Measurements from ENCODE around the gene RAB5B. TPM values are rescaled to one million over a fixed set of nuclear protein-coding genes. Genes with fewer than 3 reads are reported as not detected.

RAB5B gene
- total and polyA plus RNA-seq, 5 donors from 2014 or later: 60.8 to 73.4 (median 67.4) TPM

- Mint-ChIP-seq H3K9me3 (no peaks in the 10 kb centered on the region), H3K4me3 (no peak overlapping the region), H3K27me3 (no peaks in the 10 kb centered on the region), H3K36me3 (peaks cover 57% of the 10 kb centered on the region), H3K4me1 (peaks cover 5 to 69% (median 35%) of the 10 kb centered on the region in 4 donors), H3K27ac (peak overlapping the region; percentile 66 to 88 (median 75))
- Histone ChIP-seq H3K36me3 (ENCODE audit: control insufficient read depth, insufficient read depth, low read length) (peaks cover 86% of the 10 kb centered on the region), H3K4me3 (ENCODE audit: low read depth, low read length) (no peak overlapping the region), H3K9me3 (ENCODE audit: control insufficient read depth in 2 of 2, low read length in 2 of 2) (no peaks in the 10 kb centered on the region), H3K4me1 (ENCODE audit: control insufficient read depth, insufficient read depth, low read length, poor library complexity, severe bottlenecking) (peaks cover 5% of the 10 kb centered on the region), H3K27me3 (ENCODE audit: control insufficient read depth, insufficient read depth, low read length) (no peaks in the 10 kb centered on the region), H3K27ac (ENCODE audit: insufficient read depth, low read length, poor library complexity, severe bottlenecking) (peak overlapping the region; percentile 33)
- DNase-seq (no peak), ATAC-seq (ENCODE audit: low read depth in 2 of 2) (no peak)
Observed at GRCh38 chr12:55946553-55946952, 27.3 kb upstream of the RAB5B start.

- Histone ChIP-seq H3K27me3 (ENCODE audit: control insufficient read depth, insufficient read depth, low read length) (no peaks in the 10 kb centered on the region), H3K4me3 (ENCODE audit: low read depth, low read length) (no peak overlapping the region), H3K27ac (ENCODE audit: insufficient read depth, low read length, poor library complexity, severe bottlenecking) (no peak overlapping the region), H3K4me1 (ENCODE audit: control insufficient read depth, insufficient read depth, low read length, poor library complexity, severe bottlenecking) (no peaks in the 10 kb centered on the region), H3K36me3 (ENCODE audit: control insufficient read depth, insufficient read depth, low read length) (peaks cover 40% of the 10 kb centered on the region), H3K9me3 (ENCODE audit: control insufficient read depth in 2 of 2, low read length in 2 of 2) (no peaks in the 10 kb centered on the region)
- Mint-ChIP-seq H3K4me3 (no peak overlapping the region), H3K9me3 (peaks cover 0 to 1% (median 0%) of the 10 kb centered on the region in 7 donors), H3K27ac (peak overlapping the region in 1 of 3 donors; percentile 47), H3K36me3 (peaks cover 27% of the 10 kb centered on the region), H3K4me1 (peaks cover 0 to 37% (median 19%) of the 10 kb centered on the region in 4 donors), H3K27me3 (peaks cover 4% of the 10 kb centered on the region)
- DNase-seq: peak in 1 of 3 donors; percentile 40
- ATAC-seq (ENCODE audit: low read depth in 2 of 2): peak; percentile 8 to 17
Observed at GRCh38 chr12:55955344-55955743, 18.5 kb upstream of the RAB5B start.

- Mint-ChIP-seq H3K4me3 (no peak overlapping the region), H3K27me3 (peaks cover 4% of the 10 kb centered on the region), H3K4me1 (peaks cover 0 to 36% (median 19%) of the 10 kb centered on the region in 4 donors), H3K36me3 (peaks cover 27% of the 10 kb centered on the region), H3K9me3 (peaks cover 0 to 1% (median 0%) of the 10 kb centered on the region in 7 donors), H3K27ac (peak overlapping the region; percentile 52 to 94 (median 68))
- no peak overlapping the region for H3K4me3 ChIP-seq (ENCODE audit: low read depth, low read length)
- H3K27ac ChIP-seq (ENCODE audit: insufficient read depth, low read length, poor library complexity, severe bottlenecking): peak overlapping the region; percentile 17
- peak; percentile 74 to 76 for ATAC-seq (ENCODE audit: low read depth in 2 of 2)
- peaks cover 34% of the 10 kb centered on the region for H3K36me3 ChIP-seq (ENCODE audit: control insufficient read depth, insufficient read depth, low read length)
- H3K27me3 ChIP-seq (ENCODE audit: control insufficient read depth, insufficient read depth, low read length): no peaks in the 10 kb centered on the region
- no peaks in the 10 kb centered on the region for H3K9me3 ChIP-seq (ENCODE audit: control insufficient read depth in 2 of 2, low read length in 2 of 2)
- DNase-seq: peak in 2 of 3 donors; percentile 19 to 72
- H3K4me1 ChIP-seq (ENCODE audit: control insufficient read depth, insufficient read depth, low read length, poor library complexity, severe bottlenecking): no peaks in the 10 kb centered on the region
Observed at GRCh38 chr12:55955800-55956508, 17.9 kb upstream of the RAB5B start.

GRCh38 chr12:55957106-55957859 lies 16.6 kb upstream of the RAB5B start:
- DNase-seq (no peak), ATAC-seq (ENCODE audit: low read depth in 2 of 2) (no peak)
- peaks cover 4% of the 10 kb centered on the region for H3K27me3 Mint-ChIP-seq
- Histone ChIP-seq H3K27me3 (ENCODE audit: control insufficient read depth, insufficient read depth, low read length) (no peaks in the 10 kb centered on the region), H3K27ac (ENCODE audit: insufficient read depth, low read length, poor library complexity, severe bottlenecking) (peak overlapping the region; percentile 17), H3K9me3 (ENCODE audit: control insufficient read depth in 2 of 2, low read length in 2 of 2) (no peaks in the 10 kb centered on the region), H3K4me3 (ENCODE audit: low read depth, low read length) (no peak overlapping the region), H3K4me1 (ENCODE audit: control insufficient read depth, insufficient read depth, low read length, poor library complexity, severe bottlenecking) (no peaks in the 10 kb centered on the region), H3K36me3 (ENCODE audit: control insufficient read depth, insufficient read depth, low read length) (peaks cover 21% of the 10 kb centered on the region)
- peaks cover 14% of the 10 kb centered on the region for H3K36me3 Mint-ChIP-seq
- no peak overlapping the region for H3K4me3 Mint-ChIP-seq
- peaks cover 0 to 1% (median 0%) of the 10 kb centered on the region in 7 donors for H3K9me3 Mint-ChIP-seq
- peaks cover 0 to 24% (median 18%) of the 10 kb centered on the region in 4 donors for H3K4me1 Mint-ChIP-seq
- H3K27ac Mint-ChIP-seq: peak overlapping the region; percentile 79 to 86 (median 86)

- H3K9me3 ChIP-seq (ENCODE audit: control insufficient read depth in 2 of 2, low read length in 2 of 2): no peaks in the 10 kb centered on the region
- Mint-ChIP-seq H3K27me3 (no peaks in the 10 kb centered on the region), H3K36me3 (no peaks in the 10 kb centered on the region), H3K4me3 (peak overlapping the region in 1 of 4 donors; percentile 29), H3K27ac (no peak overlapping the region), H3K4me1 (peaks cover 17 to 34% (median 24%) of the 10 kb centered on the region in 4 donors), H3K9me3 (no peaks in the 10 kb centered on the region)
- H3K4me3 ChIP-seq (ENCODE audit: low read depth, low read length): no peak overlapping the region
- no peaks in the 10 kb centered on the region for H3K36me3 ChIP-seq (ENCODE audit: control insufficient read depth, insufficient read depth, low read length)
- no peak overlapping the region for H3K27ac ChIP-seq (ENCODE audit: insufficient read depth, low read length, poor library complexity, severe bottlenecking)
- ATAC-seq (ENCODE audit: low read depth in 2 of 2) (no peak), DNase-seq (no peak)
- peaks cover 19% of the 10 kb centered on the region for H3K4me1 ChIP-seq (ENCODE audit: control insufficient read depth, insufficient read depth, low read length, poor library complexity, severe bottlenecking)
- H3K27me3 ChIP-seq (ENCODE audit: control insufficient read depth, insufficient read depth, low read length): no peaks in the 10 kb centered on the region
Observed at GRCh38 chr12:55963760-55964159, 10.1 kb upstream of the RAB5B start.

- no peak overlapping the region for H3K4me3 ChIP-seq (ENCODE audit: low read depth, low read length)
- Mint-ChIP-seq H3K27me3 (no peaks in the 10 kb centered on the region), H3K9me3 (no peaks in the 10 kb centered on the region), H3K27ac (peak overlapping the region in 2 of 3 donors; percentile 39 to 95), H3K4me3 (peak overlapping the region; percentile 58 to 94 (median 91)), H3K36me3 (no peaks in the 10 kb centered on the region), H3K4me1 (peaks cover 17 to 35% (median 26%) of the 10 kb centered on the region in 4 donors)
- H3K27me3 ChIP-seq (ENCODE audit: control insufficient read depth, insufficient read depth, low read length): no peaks in the 10 kb centered on the region
- ATAC-seq (ENCODE audit: low read depth in 2 of 2) (no peak), DNase-seq (no peak)
- H3K9me3 ChIP-seq (ENCODE audit: control insufficient read depth in 2 of 2, low read length in 2 of 2): no peaks in the 10 kb centered on the region
- H3K36me3 ChIP-seq (ENCODE audit: control insufficient read depth, insufficient read depth, low read length): peaks cover 2% of the 10 kb centered on the region
- peaks cover 19% of the 10 kb centered on the region for H3K4me1 ChIP-seq (ENCODE audit: control insufficient read depth, insufficient read depth, low read length, poor library complexity, severe bottlenecking)
- no peak overlapping the region for H3K27ac ChIP-seq (ENCODE audit: insufficient read depth, low read length, poor library complexity, severe bottlenecking)
Observed at GRCh38 chr12:55965240-55965639, 8.6 kb upstream of the RAB5B start.

- Histone ChIP-seq H3K9me3 (ENCODE audit: control insufficient read depth in 2 of 2, low read length in 2 of 2) (no peaks in the 10 kb centered on the region), H3K4me1 (ENCODE audit: control insufficient read depth, insufficient read depth, low read length, poor library complexity, severe bottlenecking) (peaks cover 19% of the 10 kb centered on the region), H3K27ac (ENCODE audit: insufficient read depth, low read length, poor library complexity, severe bottlenecking) (peak within 1 kb of the TSS; percentile 73), H3K27me3 (ENCODE audit: control insufficient read depth, insufficient read depth, low read length) (no peaks in the 10 kb centered on the region), H3K36me3 (ENCODE audit: control insufficient read depth, insufficient read depth, low read length) (peaks cover 2% of the 10 kb centered on the region), H3K4me3 (ENCODE audit: low read depth, low read length) (peak within 1 kb of the TSS; percentile 79)
- H3K4me1 Mint-ChIP-seq: peaks cover 17 to 37% (median 27%) of the 10 kb centered on the region in 4 donors
- H3K4me3 Mint-ChIP-seq: peak within 1 kb of the TSS; percentile 90 to 97 (median 93)
- H3K36me3 Mint-ChIP-seq: no peaks in the 10 kb centered on the region
- DNase-seq (no peak), ATAC-seq (ENCODE audit: low read depth in 2 of 2) (no peak)
- peak within 1 kb of the TSS; percentile 92 to 95 (median 95) for H3K27ac Mint-ChIP-seq
- no peaks in the 10 kb centered on the region for H3K27me3 Mint-ChIP-seq
- H3K9me3 Mint-ChIP-seq: no peaks in the 10 kb centered on the region
Observed at GRCh38 chr12:55965941-55966407, 7.9 kb upstream of the RAB5B start, which contains the start of gene PMEL. Gene PMEL, minus strand, starts transcription at chr12:55966042. Its CDS starts 31 bp downstream, at chr12:55966011.

All from CD4-positive, CD25-positive, alpha-beta regulatory T cell (primary cell).